AG04449 (cell line): ENCODE data around the gene ATP6V0C.
"Not testable (repeated sequence)": the region's sequence is repeated elsewhere in the genome, so short reads cannot be mapped to it uniquely, and the experiment has no call there.

Experiments used
- CTCF ChIA-PET: fragments of 350-600 bp; formaldehyde crosslinking; extraction: SDS; loops from one replicate; lab custom pipeline; 2021; ENCODE audit warnings: antibody characterized with exemption; lab: Yijun Ruan, JAX
- POLR2A ChIA-PET: fragments of 400-600, 350-600 bp; formaldehyde crosslinking; extraction: SDS; loops from one replicate; lab custom pipeline; 2020; ENCODE audit warnings: antibody characterized with exemption, inconsistent platforms; lab: Yijun Ruan, JAX
- DNase-seq: peaks from one replicate; pipeline ENCODE4 v3.0.0-alpha.2; 2010; ENCODE audit warnings: low read depth, low spot score
- H3K4me3 ChIP-seq: 2 replicates; pipeline ENCODE4 v1.5.1; 2011; ENCODE audit warnings: low read depth, mild to moderate bottlenecking, control low read depth, low read length
- CTCF ChIP-seq: IDR thresholded peaks from one replicate; pipeline ENCODE4 v1.5.1; 2011; ENCODE audit warnings: mild to moderate bottlenecking, moderate library complexity, low read length, control low read depth, inconsistent platforms; ENCODE audit not compliant: insufficient read depth; ENCODE audit errors: missing control alignments

The ATP6V0C gene

GRCh38 chr16:2530629-2531318 lies 17.0 kb downstream of the ATP6V0C start:
- POLR2A ChIA-PET, result interaction anchor here (3.1 kb wide), 1 partner anchor 11 kb away, joined by 28 read pairs; the partner anchor contains the start of gene AMDHD2
- TF ChIP-seq CTCF, result no peak
- DNase-seq, result no peak
- H3K4me3 ChIP-seq, result no peak overlapping the region
- CTCF ChIA-PET, result interaction anchor here (1.3 kb wide), 1 partner anchor 12 kb away, joined by 4 read pairs; no protein-coding TSS in a partner anchor

DNA sequence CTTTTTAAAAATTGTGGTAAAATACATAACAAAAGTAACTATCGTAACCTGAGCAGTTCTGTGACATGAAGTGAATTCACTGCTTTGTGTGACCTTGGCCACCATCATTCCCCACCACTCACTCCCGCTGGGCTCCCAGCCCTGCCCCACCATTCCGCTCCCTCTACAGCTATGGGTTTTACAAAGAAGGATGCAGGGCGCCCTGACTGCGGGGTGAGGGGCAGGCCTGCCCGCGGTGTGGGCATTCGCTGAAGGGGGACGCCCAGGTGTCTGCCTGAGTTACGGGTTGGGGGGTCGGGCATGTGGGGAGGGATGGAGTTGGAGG lies 17.6 kb downstream of the ATP6V0C start, which contains the start of gene CEMP1:
CEMP1 (minus strand) TSS at position 38 of the 325 bp plus-strand sequence. CDS start 335 bp downstream, outside the sequence.
- ChIA-PET CTCF (interaction anchor here (1.0 to 1.3 kb wide), 2 partner anchors 13 to 43 kb away, joined by 4 read pairs; no protein-coding TSS in a partner anchor), POLR2A (interaction anchor here (3.1 kb wide), 1 partner anchor 12 kb away, joined by 28 read pairs; the partner anchor contains the start of gene AMDHD2)
- peak within 1 kb of the TSS; percentile 65 for H3K4me3 ChIP-seq
- DNase-seq, result no peak
- no peak for TF ChIP-seq CTCF

- CTCF ChIA-PET, result interaction anchor here (1.0 to 1.3 kb wide), 3 partner anchors 11 to 44 kb away, joined by 3 to 4 read pairs (median 4); partner anchors contain the start of gene AMDHD2
- DNase-seq, result peak; percentile 69
- peak overlapping the region; percentile 65 for H3K4me3 ChIP-seq
- TF ChIP-seq CTCF, result no peak
- POLR2A ChIA-PET, result interaction anchor here (3.1 kb wide), 1 partner anchor 12 kb away, joined by 28 read pairs; the partner anchor contains the start of gene AMDHD2
Observed at GRCh38 chr16:2531696-2532493, 18.1 kb downstream of the ATP6V0C start.

GRCh38 chr16:2532494-2533141 lies 18.9 kb downstream of the ATP6V0C start:
- no peak for TF ChIP-seq CTCF
- DNase-seq, result no peak
- H3K4me3 ChIP-seq, result peak overlapping the region; percentile 65
- POLR2A ChIA-PET, result interaction anchor here (3.1 kb wide), 1 partner anchor 13 kb away, joined by 28 read pairs; the partner anchor contains the start of gene AMDHD2
- CTCF ChIA-PET, result interaction anchor here (1.0 to 1.3 kb wide), 2 partner anchors 12 to 20 kb away, joined by 3 to 4 read pairs; partner anchors contain the start of gene AMDHD2

DNA sequence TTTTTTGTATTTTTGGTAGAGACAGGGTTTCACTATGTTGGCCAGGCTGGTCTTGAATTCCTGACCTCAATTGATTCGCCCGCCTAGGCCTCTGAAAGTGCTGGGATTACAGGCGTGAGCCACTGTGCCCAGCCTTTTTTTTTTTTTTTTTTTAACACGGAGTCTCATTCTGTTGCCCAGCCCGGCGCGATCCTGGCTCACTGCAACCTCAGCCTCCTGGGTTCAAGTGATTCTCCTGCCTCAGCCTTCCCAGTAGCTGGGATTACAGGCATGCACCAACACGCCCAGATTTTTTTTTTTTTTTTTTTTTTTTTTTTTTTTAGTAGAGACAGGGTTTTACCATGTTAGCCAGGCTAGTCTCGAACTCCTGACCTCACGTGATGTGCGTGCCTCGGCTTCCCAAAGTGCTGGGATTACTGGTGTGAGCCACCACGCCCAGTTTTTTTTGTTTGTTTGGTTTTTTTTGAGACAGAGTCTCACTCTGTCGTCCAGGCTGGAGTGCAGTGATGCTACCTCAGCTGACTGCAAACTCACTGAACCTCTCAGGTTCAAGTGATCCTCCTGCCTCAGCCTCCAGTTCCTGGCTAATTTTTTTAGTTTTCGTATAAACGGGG lies 19.5 kb downstream of the ATP6V0C start:
- CTCF ChIA-PET, result interaction anchor here (1.0 to 1.3 kb wide), 2 partner anchors 13 to 21 kb away, joined by 3 to 4 read pairs; partner anchors contain the start of gene AMDHD2
- H3K4me3 ChIP-seq, result peak overlapping the region; percentile 65

DNA sequence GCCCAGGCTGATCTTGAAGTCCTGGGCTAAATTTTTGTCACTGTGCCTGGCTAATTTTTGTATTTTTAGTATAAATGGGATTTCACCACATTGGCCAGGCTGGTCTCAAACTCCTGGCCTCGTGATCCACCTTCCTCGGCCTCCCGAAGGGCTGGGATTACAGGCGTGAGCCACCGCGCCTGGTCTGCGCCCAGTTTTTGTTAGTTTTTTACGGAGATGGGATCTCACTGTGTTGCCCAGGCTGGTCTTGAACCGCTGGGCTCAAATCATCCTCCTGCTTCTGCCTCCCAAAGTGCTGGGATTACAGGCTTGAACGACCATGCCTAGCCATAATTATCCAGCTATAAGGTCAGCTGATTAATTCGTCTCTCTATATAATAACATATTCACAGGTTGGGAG lies 20.2 kb downstream of the ATP6V0C start:
- CTCF ChIA-PET, result no interaction called here

More for the DNA sequence above, 19.5 kb downstream of the ATP6V0C start:
- POLR2A ChIA-PET, result interaction anchor here (3.1 kb wide), 1 partner anchor 14 kb away, joined by 28 read pairs; the partner anchor contains the start of gene AMDHD2
- not testable (repeated sequence) for DNase-seq

GRCh38 chr16:2534335-2534734 lies 20.6 kb downstream of the ATP6V0C start:
- CTCF ChIA-PET, H3K4me3 ChIP-seq, DNase-seq: not testable (repeated sequence)
- POLR2A ChIA-PET, result interaction anchor here (0.7 kb wide), 1 partner anchor 379 kb away, joined by 3 read pairs; the partner anchor contains the start of gene TRAF7

More for the DNA sequence above, 20.2 kb downstream of the ATP6V0C start:
- H3K4me3 ChIP-seq, result no peak overlapping the region
- POLR2A ChIA-PET, result no interaction called here
- DNase-seq, result no peak
- no peak for TF ChIP-seq CTCF
